Stimulated activated CD4-positive, alpha-beta T cell treated with anti-CD3 and anti-CD28 coated beads, Interleukin-1b, Interleukin-23, amount 100 ng/mL, for 24 hours (primary cell): ENCODE data around the gene CRADD.
A peak's percentile ranks its signal among the peaks of the same experiment; 100 is the strongest.
"Not testable (repeated sequence)": the region's sequence is repeated elsewhere in the genome, so short reads cannot be mapped to it uniquely, and the experiment has no call there.

Experiments used
- DNase-seq, 4 experiments: peaks; one replicate each; pipeline ENCODE4 v3.0.0-alpha.2; 2020; ENCODE audit warnings: low read depth in 4 of 4, low spot score in 1 of 4

CRADD gene

GRCh38 chr12:93677195-93678064 is at the start of gene CRADD:
CRADD (plus strand) TSS chr12:93677375.
- DNase-seq, result peak; percentile 50 to 71 (median 61)

GRCh38 chr12:93632383-93632782 is 44.8 kb upstream of the CRADD start:
- DNase-seq, result no peak

- no peak for DNase-seq
Observed at GRCh38 chr12:93634416-93634815, 42.8 kb upstream of the CRADD start.

GRCh38 chr12:93636708-93637107 is 40.5 kb upstream of the CRADD start:
- no peak for DNase-seq

- DNase-seq, result no peak
Observed at GRCh38 chr12:93638095-93638494, 39.1 kb upstream of the CRADD start.

GRCh38 chr12:93638954-93639353 is 38.2 kb upstream of the CRADD start:
- no peak for DNase-seq

- DNase-seq, result no peak
Observed at GRCh38 chr12:93639406-93639805, 37.8 kb upstream of the CRADD start.

- not testable (repeated sequence) for DNase-seq
Observed at GRCh38 chr12:93641380-93641779, 35.8 kb upstream of the CRADD start.

- no peak for DNase-seq
Observed at GRCh38 chr12:93642751-93643150, 34.4 kb upstream of the CRADD start.

- DNase-seq, result no peak
Observed at GRCh38 chr12:93645702-93646101, 31.5 kb upstream of the CRADD start.

- DNase-seq, result no peak
Observed at GRCh38 chr12:93650626-93651025, 26.5 kb upstream of the CRADD start.

- no peak for DNase-seq
Observed at GRCh38 chr12:93653079-93653478, 24.1 kb upstream of the CRADD start.

- DNase-seq, result no peak
Observed at GRCh38 chr12:93653712-93654111, 23.5 kb upstream of the CRADD start.

GRCh38 chr12:93654421-93654820 is 22.8 kb upstream of the CRADD start:
- DNase-seq, result no peak

GRCh38 chr12:93657071-93657470 is 20.1 kb upstream of the CRADD start:
- DNase-seq, result no peak

GRCh38 chr12:93661021-93661420 is 16.2 kb upstream of the CRADD start:
- no peak for DNase-seq

- no peak for DNase-seq
Observed at GRCh38 chr12:93663006-93663728, 14.0 kb upstream of the CRADD start.

GRCh38 chr12:93663729-93664084 is 13.5 kb upstream of the CRADD start:
- DNase-seq, result no peak

GRCh38 chr12:93664573-93665138 is 12.5 kb upstream of the CRADD start:
- no peak for DNase-seq

- DNase-seq, result no peak
Observed at GRCh38 chr12:93667672-93668071, 9.5 kb upstream of the CRADD start.

GRCh38 chr12:93668919-93669418 is 8.2 kb upstream of the CRADD start:
- DNase-seq, result no peak

GRCh38 chr12:93669452-93669851 is 7.7 kb upstream of the CRADD start:
- no peak for DNase-seq
